H1 (cell line): ENCODE measurements around the gene UBE2O. TPM values are rescaled to one million over a fixed set of nuclear protein-coding genes. Genes with fewer than 3 reads are reported as not detected.

Experiments
- CTCF ChIA-PET: fragments of 300-600 bp; sonication (Branson Sonifier 250); formaldehyde crosslinking; loops from one replicate; lab custom pipeline; 2021; ENCODE audit not compliant: partially characterized antibody; lab: Charles Lee
- POLR2A ChIA-PET: fragments of 300-600 bp; sonication (Branson Sonifier 250); formaldehyde crosslinking; loops from one replicate; lab custom pipeline; 2021; ENCODE audit warnings: inconsistent platforms; ENCODE audit not compliant: partially characterized antibody; lab: Charles Lee
- DNase-seq, 2 experiments: peaks; one replicate each; pipeline versions ENCODE4 v3.0.0 to v3.0.0-alpha.2; 2010 to 2022; ENCODE audit warnings: low spot score in 2 of 2, low read depth in 1 of 2, mixed read lengths in 1 of 2
- FAIRE-seq: peaks from 2 replicates; lab custom pipeline; 2011; peaks lifted over from hg19 to GRCh38; lab: Jason Lieb, UNC
- H2AFZ ChIP-seq: 2 replicates; pipeline ENCODE4 v1.8.1; 2012; ENCODE audit warnings: low read length, inconsistent platforms
- H2AK5ac ChIP-seq: 2 replicates; pipeline ENCODE4 v1.6.1; 2013; ENCODE audit warnings: low read depth, low read length
- H2BK120ac ChIP-seq: replicated peaks from 2 replicates; pipeline ENCODE3; 2013; ENCODE audit warnings: low read depth, low read length, inconsistent platforms
- H2BK12ac ChIP-seq: 2 replicates; pipeline ENCODE4 v1.6.1; 2013; ENCODE audit warnings: low read depth, low read length
- H2BK15ac ChIP-seq: 2 replicates; pipeline ENCODE4 v1.6.1; 2013; ENCODE audit warnings: low read length
- H2BK20ac ChIP-seq: 2 replicates; pipeline ENCODE4 v1.6.1; 2013; ENCODE audit warnings: low read length
- H2BK5ac ChIP-seq: 2 replicates; pipeline ENCODE4 v1.6.1; 2013; ENCODE audit warnings: low read depth, low read length
- H3K14ac ChIP-seq: 2 replicates; pipeline ENCODE4 v1.6.1; 2013; ENCODE audit warnings: inconsistent platforms; ENCODE audit not compliant: insufficient read length
- H3K18ac ChIP-seq: 2 replicates; pipeline ENCODE4 v1.6.1; 2013; ENCODE audit warnings: low read length; ENCODE audit errors: extremely low read depth
- H3K23ac ChIP-seq: 2 replicates; pipeline ENCODE4 v1.6.1; 2013; ENCODE audit warnings: inconsistent platforms; ENCODE audit not compliant: insufficient read length
- H3K23me2 ChIP-seq: 2 replicates; pipeline ENCODE4 v1.6.1; 2013; ENCODE audit warnings: low read depth, low read length
- H3K27ac ChIP-seq: 2 replicates; pipeline ENCODE4 v1.6.1; 2011; ENCODE audit warnings: low read depth, low read length, inconsistent platforms
- H3K27me3 ChIP-seq, 4 experiments: replicated peaks in 1 of 4; 1 replicate in 1 of 4; 2 replicates in 3 of 4; pipeline versions ENCODE4 v1.6.1 to v1.8.1; 2011 to 2013; ENCODE audit warnings: low read length in 3 of 4, mild to moderate bottlenecking in 3 of 4, inconsistent platforms in 2 of 4, mixed read lengths in 2 of 4, moderate library complexity in 1 of 4; ENCODE audit not compliant: control insufficient read depth in 3 of 4, insufficient read depth in 3 of 4; ENCODE audit errors: extremely low read depth in 1 of 4
- H3K36me3 ChIP-seq, 4 experiments: 2 replicates each; pipeline versions ENCODE4 v1.6.1 to v1.8.1; 2011 to 2013; ENCODE audit warnings: mild to moderate bottlenecking in 4 of 4, low read length in 3 of 4, moderate library complexity in 2 of 4, control low read depth in 1 of 4, inconsistent platforms in 1 of 4; ENCODE audit not compliant: insufficient read depth in 4 of 4, control insufficient read depth in 2 of 4
- H3K4ac ChIP-seq: replicated peaks from 2 replicates; pipeline ENCODE3; 2013; ENCODE audit warnings: low read length, low read depth, mixed read lengths, inconsistent platforms; ENCODE audit not compliant: insufficient read length
- H3K4me1 ChIP-seq, 4 experiments: replicated peaks in 1 of 4; 1 replicate in 1 of 4; 2 replicates in 3 of 4; pipeline versions ENCODE4 v1.6.1 to v1.8.1; 2011 to 2013; ENCODE audit warnings: low read length in 3 of 4, inconsistent platforms in 2 of 4, mixed read lengths in 1 of 4; ENCODE audit not compliant: insufficient read depth in 4 of 4, control insufficient read depth in 3 of 4
- H3K4me2 ChIP-seq, 2 experiments: 2 replicates each; pipeline versions ENCODE4 v1.6.1 to v1.8.1; 2011 to 2013; ENCODE audit warnings: low read depth in 2 of 2, low read length in 2 of 2, control low read depth in 1 of 2, inconsistent platforms in 1 of 2, mild to moderate bottlenecking in 1 of 2; ENCODE audit not compliant: insufficient read depth in 1 of 2
- H3K4me3 ChIP-seq, 4 experiments: fragments of 200-600, 300-600 bp in 1 of 4; sonication (generic), shearing (Covaris generic), sonication (Bioruptor Twin) in 1 of 4; 2 replicates each; pipeline versions ENCODE4 v1.5.1 to v1.8.1; 2011 to 2016; ENCODE audit warnings: low read length in 4 of 4, low read depth in 3 of 4, control low read depth in 2 of 4, inconsistent platforms in 2 of 4, mild to moderate bottlenecking in 2 of 4, mixed read lengths in 1 of 4, moderate library complexity in 1 of 4; ENCODE audit not compliant: insufficient read depth in 2 of 4; ENCODE audit errors: extremely low read depth in 1 of 4
- H3K56ac ChIP-seq: replicated peaks from 2 replicates; pipeline ENCODE3; 2013; ENCODE audit warnings: low read depth, mild to moderate bottlenecking, mixed read lengths, low read length, inconsistent platforms; ENCODE audit not compliant: insufficient read length
- H3K79me1 ChIP-seq: 2 replicates; pipeline ENCODE4 v1.6.1; 2013; ENCODE audit warnings: low read depth, low read length, control low read depth
- H3K79me2 ChIP-seq, 2 experiments: 2 replicates each; pipeline versions ENCODE4 v1.6.1 to v1.8.1; 2012 to 2013; ENCODE audit warnings: low read length in 2 of 2, mild to moderate bottlenecking in 2 of 2, inconsistent platforms in 1 of 2; ENCODE audit not compliant: insufficient read depth in 2 of 2, control insufficient read depth in 1 of 2
- H3K9ac ChIP-seq, 4 experiments: replicated peaks in 1 of 4; 1 replicate in 1 of 4; 2 replicates in 3 of 4; pipeline versions ENCODE4 v1.6.1 to v1.8.1; 2011 to 2013; ENCODE audit warnings: low read depth in 3 of 4, low read length in 3 of 4, control low read depth in 2 of 4, mild to moderate bottlenecking in 2 of 4, moderate library complexity in 2 of 4, inconsistent platforms in 1 of 4; ENCODE audit errors: extremely low read depth in 1 of 4
- H3K9me3 ChIP-seq, 2 experiments: 2 replicates each; pipeline versions ENCODE4 v1.6.1 to v1.8.1; 2012 to 2013; ENCODE audit warnings: mild to moderate bottlenecking in 2 of 2, moderate library complexity in 2 of 2, control low read depth in 1 of 2, inconsistent platforms in 1 of 2, low read depth in 1 of 2, low read length in 1 of 2, mixed read lengths in 1 of 2; ENCODE audit not compliant: insufficient read depth in 2 of 2
- H4K20me1 ChIP-seq, 2 experiments: replicated peaks in 1 of 2; 2 replicates each; pipeline versions ENCODE3 to v1.8.1; 2011 to 2013; ENCODE audit warnings: inconsistent platforms in 2 of 2, low read length in 2 of 2, mild to moderate bottlenecking in 1 of 2; ENCODE audit not compliant: insufficient read depth in 2 of 2, control insufficient read depth in 1 of 2
- H4K5ac ChIP-seq: 2 replicates; pipeline ENCODE4 v1.6.1; 2013; ENCODE audit warnings: low read length, low read depth, mixed read lengths, inconsistent platforms; ENCODE audit not compliant: insufficient read length
- H4K8ac ChIP-seq: 2 replicates; pipeline ENCODE4 v1.8.0; 2013; ENCODE audit warnings: mild to moderate bottlenecking, moderate library complexity, low read length, inconsistent platforms; ENCODE audit not compliant: insufficient read depth; ENCODE audit errors: extremely low read depth
- H4K91ac ChIP-seq: replicated peaks from 2 replicates; pipeline ENCODE3; 2013; ENCODE audit warnings: low read length, mixed read lengths, inconsistent platforms; ENCODE audit not compliant: insufficient read length
- ATF3 ChIP-seq: IDR thresholded peaks from 2 replicates; pipeline ENCODE4 v1.6.1; 2011; ENCODE audit warnings: low read depth, mild to moderate bottlenecking, low read length; ENCODE audit not compliant: insufficient read depth
- CTCF ChIP-seq, 3 experiments: IDR thresholded peaks; 1 replicate in 2 of 3; 2 replicates in 1 of 3; pipeline versions ENCODE4 v1.5.1 to v1.6.1; 2011; ENCODE audit warnings: low read length in 3 of 3, mild to moderate bottlenecking in 3 of 3, inconsistent platforms in 2 of 3, low read depth in 1 of 3, moderate library complexity in 1 of 3; ENCODE audit not compliant: insufficient read depth in 1 of 3; ENCODE audit errors: control extremely low read depth in 1 of 3
- EGR1 ChIP-seq: IDR thresholded peaks from 2 replicates; pipeline ENCODE4 v1.6.1; 2011; ENCODE audit warnings: low read depth, low read length, borderline replicate concordance
- GABPA ChIP-seq: IDR thresholded peaks from 2 replicates; pipeline ENCODE4 v1.6.1; 2011; ENCODE audit warnings: mild to moderate bottlenecking, low read length, moderate library complexity, borderline replicate concordance; ENCODE audit not compliant: insufficient read depth
- JUND ChIP-seq: IDR thresholded peaks from 2 replicates; pipeline ENCODE4 v1.6.1; 2011; ENCODE audit warnings: mild to moderate bottlenecking, improper control_type of control experiment, low read length
- KDM4A ChIP-seq: IDR thresholded peaks from one replicate; pipeline ENCODE4 v1.7.1; 2012; ENCODE audit warnings: low read depth, mild to moderate bottlenecking, moderate library complexity, low read length, inconsistent platforms; ENCODE audit not compliant: severe bottlenecking
- SP4 ChIP-seq: IDR thresholded peaks from 2 replicates; pipeline ENCODE4 v1.6.1; 2012; ENCODE audit warnings: low read length, inconsistent platforms
- TAF1 ChIP-seq: IDR thresholded peaks from 2 replicates; pipeline ENCODE4 v1.6.1; 2011; ENCODE audit warnings: mild to moderate bottlenecking, low read depth, low read length
- TAF7 ChIP-seq: optimal IDR thresholded peaks from 2 replicates; pipeline ENCODE3; 2011; ENCODE audit warnings: low read depth, mild to moderate bottlenecking, inconsistent platforms, low read length, moderate library complexity, borderline replicate concordance
- ZNF274 ChIP-seq: IDR thresholded peaks from 2 replicates; pipeline ENCODE4 v1.7.0; 2012; ENCODE audit warnings: low read length, borderline replicate concordance; ENCODE audit errors: extremely low read depth
- WGBS, 2 experiments: shearing (Covaris generic) in 1 of 2; methylation state at CpG; one replicate each; pipeline versions ENCODE4 v1.1.6 to v1.1.7; 2013 to 2015; ENCODE audit warnings: low lambda C conversion rate in 2 of 2, mixed read lengths in 2 of 2, inconsistent platforms in 1 of 2, low coverage in 1 of 2, missing lambda C conversion rate in 1 of 2; ENCODE audit not compliant: insufficient replicate concordance in 2 of 2, insufficient coverage in 1 of 2, insufficient read length in 1 of 2; ENCODE audit errors: extremely low coverage in 1 of 2, missing lambda C conversion rate in 1 of 2; 5-methylcytosine and 5-hydroxymethylcytosine counted together
- polyA plus RNA-seq, 7 experiments: library from polyadenylated mRNA; depleted of rRNA in 3 of 7; stranded (reverse) in 5 of 7; unstranded in 2 of 7; fragments of >200 nt in 5 of 7; fragments of 200-250 nt in 2 of 7; gene quantifications; 1 replicate in 5 of 7; 2 replicates in 1 of 7; 4 replicates in 1 of 7; pipeline versions ENCODE4 v1.2.1 to v1.2.3, GENCODE V29; 2011 to 2013; ENCODE audit warnings: missing spikeins in 2 of 7, mixed read lengths in 2 of 7
- total RNA-seq: library from RNA; stranded (reverse); fragmentation: NEBNext Ultra II Directional; extraction: Animal tissue kit (Norgen Biotek cat#: 25700); gene quantifications from 2 replicates; pipeline ENCODE4 v1.2.1, GENCODE V29; 2021

UBE2O gene
- total and polyA plus RNA-seq, 2 of the 8 experiments (the other 6 are each of a cell fraction or from before 2014, with no cell fraction given) = 24.4 to 63.0 TPM

GRCh38 chr17:76466775-76467130 lies 13.8 kb upstream of the UBE2O start:
- no peak overlapping the region for H3K4me3 ChIP-seq
- no peak overlapping the region for H2BK15ac ChIP-seq
- no peaks in the 10 kb centered on the region for H3K23me2 ChIP-seq
- no peak overlapping the region for H2BK12ac ChIP-seq
- H3K14ac ChIP-seq = no peak overlapping the region
- H3K27me3 ChIP-seq = no peaks in the 10 kb centered on the region
- peaks cover 0 to 9% (median 0%) of the 10 kb centered on the region in 4 experiments; a peak in 2 of 7 replicates for H3K4me1 ChIP-seq
- no peak for FAIRE-seq
- H3K9me3 ChIP-seq = no peaks in the 10 kb centered on the region
- no peak overlapping the region for H2BK20ac ChIP-seq
- WGBS, 2 experiments = 88% methylated on average over 6 of the region's 6 CpGs; no CpG with 5 or more reads in 1 of the 2 experiments
- H3K79me1 ChIP-seq = no peaks in the 10 kb centered on the region
- no peak overlapping the region for H4K91ac ChIP-seq
- ChIA-PET CTCF (interaction anchor here (0.8 to 15.6 kb wide), 31 partner anchors 10 to 306 kb away, joined by 3 to 446 read pairs (median 5); partner anchors contain the start of genes RHBDF2 and UBE2O), POLR2A (interaction anchor here (0.6 to 2.2 kb wide), 8 partner anchors 11 to 270 kb away, joined by 3 to 11 read pairs (median 4); partner anchors contain the start of gene UBE2O)
- H4K20me1 ChIP-seq = no peaks in the 10 kb centered on the region
- no peak overlapping the region for H2BK5ac ChIP-seq
- no peak for TF ChIP-seq TAF1
- TF ChIP-seq TAF7 = no peak
- TF ChIP-seq JUND = no peak
- no peak for TF ChIP-seq KDM4A
- no peak for TF ChIP-seq ATF3
- no peak for TF ChIP-seq CTCF (IDR thresholded peaks at IDR 0.05; ENCODE audit: control extremely low read depth in 1 of 3, insufficient read depth in 1 of 3, low read depth in 1 of 3, low read length in 3 of 3)
- no peak for TF ChIP-seq ZNF274
- no peak for TF ChIP-seq SP4
- no peak for TF ChIP-seq GABPA
- TF ChIP-seq EGR1 = no peak
- no peak overlapping the region for H3K27ac ChIP-seq
- no peak overlapping the region for H2BK120ac ChIP-seq
- peaks cover 0 to 5% (median 0%) of the 10 kb centered on the region in 4 experiments; a peak in 1 of 8 replicates for H3K36me3 ChIP-seq
- H3K4ac ChIP-seq = no peak overlapping the region
- no peak overlapping the region for H3K9ac ChIP-seq
- no peak overlapping the region for H2AFZ ChIP-seq
- no peak overlapping the region for H4K5ac ChIP-seq
- H3K4me2 ChIP-seq = no peak overlapping the region
- no peak overlapping the region for H2AK5ac ChIP-seq
- no peak overlapping the region for H3K18ac ChIP-seq
- no peak overlapping the region for H4K8ac ChIP-seq
- H3K79me2 ChIP-seq = no peaks in the 10 kb centered on the region
- no peak overlapping the region for H3K56ac ChIP-seq
- no peak for DNase-seq
- no peak overlapping the region for H3K23ac ChIP-seq
